Left ventricle myocardium inferior (tissue), 1 donor: Measurements from ENCODE around the gene CPNE7. TPM values are rescaled to one million over a fixed set of nuclear protein-coding genes. Genes with fewer than 3 reads are reported as not detected.

Experiments used
- DNase-seq: peaks from one replicate; pipeline ENCODE4 v3.0.0-alpha.2; 2020
- H3K27ac ChIP-seq: fragments of 200-600 bp; replicated peaks from 2 replicates; pipeline ENCODE4 v1.8.0; 2021
- H3K27me3 ChIP-seq: fragments of 200-600 bp; 2 replicates; pipeline ENCODE4 v1.8.0; 2021; ENCODE audit warnings: low read depth
- H3K36me3 ChIP-seq: fragments of 200-600 bp; 2 replicates; pipeline ENCODE4 v1.8.0; 2021
- H3K4me1 ChIP-seq: fragments of 200-600 bp; 2 replicates; pipeline ENCODE4 v1.8.0; 2021
- H3K4me3 ChIP-seq: fragments of 200-600 bp; 2 replicates; pipeline ENCODE4 v1.8.0; 2021; ENCODE audit warnings: mild to moderate bottlenecking, moderate library complexity
- H3K9me3 ChIP-seq: fragments of 200-600 bp; replicated peaks from 2 replicates; pipeline ENCODE4 v1.8.0; 2021
- CTCF ChIP-seq: fragments of 200-600 bp; IDR thresholded peaks from 2 replicates; pipeline ENCODE4 v1.8.0; 2021; ENCODE audit warnings: antibody characterized with exemption, mild to moderate bottlenecking, borderline replicate concordance
- intact Hi-C: fragments of 100-400 bp; cut with micrococcal nuclease; formaldehyde crosslinking; loops from one replicate; pipeline ENCODE4 v1.11.0; 2022
- total RNA-seq: library from RNA; stranded (reverse); fragmentation: NEBNext Ultra II Directional; extraction: Animal tissue kit (Norgen Biotek cat#: 25700); gene quantifications from one replicate; pipeline ENCODE4 v1.2.1, GENCODE V29; 2021
- donor health status: DM: no; HTN: yes; CAD: no; lungs with severe emphysema.

The CPNE7 gene
- total RNA-seq, 1 donor from 2014 or later, result not detected

- DNase-seq, result no peak
- Histone ChIP-seq H3K36me3 (peaks cover 40% of the 10 kb centered on the region), H3K9me3 (no peaks in the 10 kb centered on the region), H3K4me1 (peaks cover 20% of the 10 kb centered on the region), H3K27me3 (no peaks in the 10 kb centered on the region), H3K4me3 (no peak overlapping the region), H3K27ac (no peak overlapping the region)
- intact Hi-C loops, result no loop called here
- TF ChIP-seq CTCF, result no peak
Observed at GRCh38 chr16:89645122-89645521, 69.6 kb downstream of the CPNE7 start.

- no peak for DNase-seq
- Histone ChIP-seq H3K36me3 (peaks cover 50% of the 10 kb centered on the region), H3K27me3 (no peaks in the 10 kb centered on the region), H3K27ac (no peak overlapping the region), H3K4me3 (no peak overlapping the region), H3K9me3 (no peaks in the 10 kb centered on the region), H3K4me1 (peaks cover 9% of the 10 kb centered on the region)
- intact Hi-C loops, result no loop called here
- no peak for TF ChIP-seq CTCF
Observed at GRCh38 chr16:89646270-89646669, 70.7 kb downstream of the CPNE7 start.

Other genes starting within 250 kb of the CPNE7 start
- 63.8 TPM for gene ANKRD11, start 85.2 kb upstream of the CPNE7 start, total RNA-seq
- 104 TPM for gene SPG7, start 67.4 kb upstream of the CPNE7 start, total RNA-seq
- 1,030 TPM for gene RPL13, start 15.1 kb upstream of the CPNE7 start, total RNA-seq
- not detected for gene DPEP1, start 37.9 kb downstream of the CPNE7 start, total RNA-seq
- 37.3 TPM for gene CHMP1A, start 82.0 kb downstream of the CPNE7 start, total RNA-seq
- gene SPATA33, start 82.1 kb downstream of the CPNE7 start, total RNA-seq, result 3.6 TPM
- gene CDK10, start 110.9 kb downstream of the CPNE7 start, total RNA-seq, result 26.7 TPM
- 2.1 TPM for gene SPATA2L, start 125.9 kb downstream of the CPNE7 start, total RNA-seq
- gene VPS9D1, start 145.1 kb downstream of the CPNE7 start, total RNA-seq, result 12.6 TPM
- gene ZNF276, start 145.8 kb downstream of the CPNE7 start, total RNA-seq, result 12.9 TPM
- gene FANCA, start 240.9 kb downstream of the CPNE7 start, total RNA-seq, result 2.4 TPM